Smooth muscle cell (in vitro differentiated cells): ENCODE results near the gene LBX2. TPM values are rescaled to one million over a fixed set of nuclear protein-coding genes. Genes with fewer than 3 reads are reported as not detected.

Experiments
- DNase-seq: peaks from one replicate; lab custom pipeline; 2025; ENCODE audit not compliant: unreplicated experiment; lab: John Stamatoyannopoulos, UW
- H2AFZ ChIP-seq: fragments of 200-600 bp; sonication (generic); 2 replicates; pipeline ENCODE4 v1.6.0; 2016; ENCODE audit warnings: antibody characterized with exemption, low read depth, mild to moderate bottlenecking
- H3F3A ChIP-seq: fragments of 200-600 bp; sonication (generic); 2 replicates; pipeline ENCODE4 v1.6.0; 2017; ENCODE audit warnings: antibody characterized with exemption, low read depth
- H3K27ac ChIP-seq: fragments of 200-600 bp; sonication (generic); 2 replicates; pipeline ENCODE4 v1.5.1; 2016; ENCODE audit warnings: low read depth, mild to moderate bottlenecking
- H3K27me3 ChIP-seq: fragments of 200-600 bp; sonication (generic); 2 replicates; pipeline ENCODE4 v1.6.1; 2016; ENCODE audit warnings: low read depth, mild to moderate bottlenecking
- H3K36me3 ChIP-seq: fragments of 200-600 bp; sonication (generic); 2 replicates; pipeline ENCODE4 v1.5.1; 2016; ENCODE audit warnings: low read depth
- H3K4me1 ChIP-seq: fragments of 200-600 bp; sonication (generic); 2 replicates; pipeline ENCODE4 v1.5.1; 2016; ENCODE audit warnings: low read depth
- H3K4me2 ChIP-seq: fragments of 200-600 bp; sonication (generic); 2 replicates; pipeline ENCODE4 v1.6.0; 2016; ENCODE audit warnings: mild to moderate bottlenecking
- H3K4me3 ChIP-seq: fragments of 200-600 bp; sonication (generic); 2 replicates; pipeline ENCODE4 v1.5.1; 2016; ENCODE audit warnings: mild to moderate bottlenecking
- H3K79me2 ChIP-seq: fragments of 200-600 bp; sonication (generic); 2 replicates; pipeline ENCODE4 v1.6.0; 2016; ENCODE audit warnings: low read depth, mild to moderate bottlenecking
- H3K9ac ChIP-seq: fragments of 200-600 bp; sonication (generic); 2 replicates; pipeline ENCODE4 v1.6.0; 2016; ENCODE audit warnings: low read depth
- H3K9me3 ChIP-seq: fragments of 200-600 bp; sonication (generic); replicated peaks from 2 replicates; pipeline ENCODE4 v1.5.1; 2016; ENCODE audit warnings: low read depth
- H4K20me1 ChIP-seq: fragments of 200-600 bp; sonication (generic); 2 replicates; pipeline ENCODE4 v1.6.0; 2016; ENCODE audit warnings: low read depth
- CTCF ChIP-seq: fragments of 200-600 bp; sonication (generic); IDR thresholded peaks from 2 replicates; pipeline ENCODE4 v1.5.1; 2017; ENCODE audit warnings: borderline replicate concordance, mild to moderate bottlenecking, antibody characterized with exemption; ENCODE audit not compliant: insufficient read depth, poor library complexity, severe bottlenecking
- WGBS: methylation state at CpG from one replicate; pipeline ENCODE4 v1.1.7; 2016; ENCODE audit warnings: low lambda C conversion rate; 5-methylcytosine and 5-hydroxymethylcytosine counted together
- polyA plus RNA-seq: library from polyadenylated mRNA; unstranded; fragments of >200 nt; fragmentation: Nextera tagmentation; extraction: Ambion mirVana; gene quantifications from 2 replicates; pipeline ENCODE4 v1.2.1, GENCODE V29; 2016
- total RNA-seq: library from RNA; depleted of rRNA; stranded (reverse); fragments of >200 nt; gene quantifications from 2 replicates; pipeline ENCODE4 v1.2.3, GENCODE V29; 2014

The LBX2 gene
- total and polyA plus RNA-seq, 2 experiments from 2014 or later = 1.5 to 2.4 TPM

GRCh38 chr2:74464406-74464805 lies 35.0 kb downstream of the LBX2 start:
- H3K4me2 ChIP-seq = peak overlapping the region; percentile 97
- H3K27me3 ChIP-seq = no peaks in the 10 kb centered on the region
- H3K9ac ChIP-seq = peak overlapping the region; percentile 85
- H3K9me3 ChIP-seq = no peaks in the 10 kb centered on the region
- no peak for DNase-seq
- H3F3A ChIP-seq = peaks cover 15% of the 10 kb centered on the region
- peak overlapping the region; percentile 81 for H3K4me3 ChIP-seq
- peaks cover 14% of the 10 kb centered on the region for H3K4me1 ChIP-seq
- peak overlapping the region; percentile 96 for H2AFZ ChIP-seq
- H3K79me2 ChIP-seq = peaks cover 38% of the 10 kb centered on the region
- no peaks in the 10 kb centered on the region for H3K36me3 ChIP-seq
- no peaks in the 10 kb centered on the region for H4K20me1 ChIP-seq
- TF ChIP-seq CTCF = no peak
- H3K27ac ChIP-seq = peak overlapping the region; percentile 75
- WGBS = 14% methylated on average over 13 of the region's 13 CpGs

DNA sequence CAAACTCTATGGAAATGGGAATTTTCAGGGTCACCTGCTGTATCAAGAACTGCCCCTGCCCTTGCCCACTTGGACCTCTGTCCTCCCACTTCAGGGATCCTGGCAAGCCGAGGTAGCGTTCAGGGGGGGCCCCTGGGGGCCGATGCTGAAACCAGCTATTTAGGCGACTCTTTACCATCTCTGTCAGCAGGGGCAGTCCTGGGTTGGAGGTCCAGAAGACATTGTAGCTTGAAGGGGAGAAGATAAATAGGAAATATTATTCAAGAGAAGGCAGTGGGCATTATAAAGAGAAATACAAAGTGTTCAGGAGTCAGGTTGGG lies 36.7 kb downstream of the LBX2 start:
- Histone ChIP-seq H3K79me2 (peaks cover 47% of the 10 kb centered on the region), H3K4me1 (peaks cover 19% of the 10 kb centered on the region), H3K36me3 (no peaks in the 10 kb centered on the region), H3K27me3 (no peaks in the 10 kb centered on the region), H2AFZ (no peak overlapping the region), H3K4me2 (no peak overlapping the region), H3K9me3 (no peaks in the 10 kb centered on the region), H3K4me3 (no peak overlapping the region), H3K9ac (no peak overlapping the region), H4K20me1 (no peaks in the 10 kb centered on the region), H3K27ac (no peak overlapping the region), H3F3A (peaks cover 20% of the 10 kb centered on the region)
- no peak for TF ChIP-seq CTCF
- DNase-seq = no peak
- 97% methylated on average over 4 of the region's 4 CpGs for WGBS

- no peak overlapping the region for H3K4me2 ChIP-seq
- no peaks in the 10 kb centered on the region for H3K36me3 ChIP-seq
- no peak for DNase-seq
- H3F3A ChIP-seq = peaks cover 16% of the 10 kb centered on the region
- H2AFZ ChIP-seq = no peak overlapping the region
- no peak overlapping the region for H3K27ac ChIP-seq
- no peaks in the 10 kb centered on the region for H3K9me3 ChIP-seq
- 97% methylated on average over 20 of the region's 20 CpGs for WGBS
- peaks cover 19% of the 10 kb centered on the region for H3K4me1 ChIP-seq
- H3K27me3 ChIP-seq = no peaks in the 10 kb centered on the region
- H3K79me2 ChIP-seq = peaks cover 47% of the 10 kb centered on the region
- H4K20me1 ChIP-seq = no peaks in the 10 kb centered on the region
- H3K4me3 ChIP-seq = no peak overlapping the region
- no peak for TF ChIP-seq CTCF
- H3K9ac ChIP-seq = no peak overlapping the region
Measured at GRCh38 chr2:74462054-74462785, 37.2 kb downstream of the LBX2 start.
